Epithelial cell of proximal tubule (primary cell): ENCODE measurements around the gene SLC4A8. TPM values are rescaled to one million over a fixed set of nuclear protein-coding genes. Genes with fewer than 3 reads are reported as not detected.

ENCODE experiments used
- DNase-seq: peaks from one replicate; pipeline ENCODE4 v3.0.0-alpha.2; 2011; ENCODE audit warnings: low read depth
- H3K4me3 ChIP-seq: 2 replicates; pipeline ENCODE4 v1.5.1; 2011; ENCODE audit warnings: low read depth, mild to moderate bottlenecking, low read length
- total RNA-seq: library from RNA; depleted of rRNA; stranded (reverse); fragments of >200 nt; gene quantifications from 2 replicates; pipeline ENCODE4 v1.2.3, GENCODE V29; 2015
- TF ChIP-seq, protein P1 (sequence below): conservative IDR thresholded peaks from 2 replicates; pipeline ENCODE4 v1.5.1; 2012; ENCODE audit warnings: low read depth, mild to moderate bottlenecking, low read length

The SLC4A8 gene
- total RNA-seq, 1 donor from 2014 or later = 0.86 TPM

DNA sequence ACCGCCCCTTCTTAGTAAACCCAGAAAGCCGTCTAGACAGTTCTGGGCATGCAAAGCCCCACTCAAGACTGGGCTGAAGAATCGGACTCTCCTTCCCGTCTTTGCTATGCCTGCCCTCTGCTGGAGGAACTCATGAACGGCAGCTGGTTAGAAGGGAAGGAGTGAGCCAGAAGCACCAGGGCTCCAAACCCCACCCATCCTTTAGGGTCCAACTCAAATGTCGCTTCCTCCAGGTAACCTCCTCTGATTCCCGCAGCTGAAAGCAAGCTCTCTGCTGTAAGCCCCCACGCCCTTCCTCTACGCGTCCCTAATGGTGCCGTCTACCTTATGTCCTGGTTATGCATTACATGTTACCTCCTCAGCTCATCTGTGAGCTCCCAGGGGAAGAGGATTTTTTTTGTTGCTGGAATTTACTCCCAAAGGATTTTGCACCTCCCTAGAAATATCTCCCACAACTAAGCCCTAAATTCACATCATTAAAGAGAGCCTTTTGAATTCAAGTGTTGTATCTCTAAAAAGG is 107.4 kb downstream of the SLC4A8 start:
- TF ChIP-seq, protein P1, sequence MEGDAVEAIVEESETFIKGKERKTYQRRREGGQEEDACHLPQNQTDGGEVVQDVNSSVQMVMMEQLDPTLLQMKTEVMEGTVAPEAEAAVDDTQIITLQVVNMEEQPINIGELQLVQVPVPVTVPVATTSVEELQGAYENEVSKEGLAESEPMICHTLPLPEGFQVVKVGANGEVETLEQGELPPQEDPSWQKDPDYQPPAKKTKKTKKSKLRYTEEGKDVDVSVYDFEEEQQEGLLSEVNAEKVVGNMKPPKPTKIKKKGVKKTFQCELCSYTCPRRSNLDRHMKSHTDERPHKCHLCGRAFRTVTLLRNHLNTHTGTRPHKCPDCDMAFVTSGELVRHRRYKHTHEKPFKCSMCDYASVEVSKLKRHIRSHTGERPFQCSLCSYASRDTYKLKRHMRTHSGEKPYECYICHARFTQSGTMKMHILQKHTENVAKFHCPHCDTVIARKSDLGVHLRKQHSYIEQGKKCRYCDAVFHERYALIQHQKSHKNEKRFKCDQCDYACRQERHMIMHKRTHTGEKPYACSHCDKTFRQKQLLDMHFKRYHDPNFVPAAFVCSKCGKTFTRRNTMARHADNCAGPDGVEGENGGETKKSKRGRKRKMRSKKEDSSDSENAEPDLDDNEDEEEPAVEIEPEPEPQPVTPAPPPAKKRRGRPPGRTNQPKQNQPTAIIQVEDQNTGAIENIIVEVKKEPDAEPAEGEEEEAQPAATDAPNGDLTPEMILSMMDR = peak; percentile 87
- no peak overlapping the region for H3K4me3 ChIP-seq
- DNase-seq = no peak

DNA sequence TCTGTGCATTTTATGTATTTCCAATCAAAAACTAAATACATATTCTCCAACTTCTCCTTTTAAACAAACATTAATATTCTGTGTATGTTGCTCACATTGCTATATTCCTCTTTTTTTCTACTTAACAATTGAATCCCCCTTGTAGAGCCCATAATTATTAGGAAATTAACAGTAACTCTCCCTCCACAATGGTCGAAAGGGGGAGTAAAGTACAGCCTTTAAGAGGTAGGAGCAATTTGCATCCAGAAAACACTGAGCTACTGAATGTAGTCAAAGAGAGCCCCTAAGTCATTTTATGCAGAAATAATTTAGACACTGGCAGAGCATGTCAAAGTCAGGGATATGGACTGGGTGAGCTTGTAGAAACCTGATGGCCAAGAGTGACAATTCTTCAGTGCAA is 109.2 kb downstream of the SLC4A8 start:
- TF ChIP-seq, protein P1 = peak; percentile 33
- H3K4me3 ChIP-seq = no peak overlapping the region
- no peak for DNase-seq

DNA sequence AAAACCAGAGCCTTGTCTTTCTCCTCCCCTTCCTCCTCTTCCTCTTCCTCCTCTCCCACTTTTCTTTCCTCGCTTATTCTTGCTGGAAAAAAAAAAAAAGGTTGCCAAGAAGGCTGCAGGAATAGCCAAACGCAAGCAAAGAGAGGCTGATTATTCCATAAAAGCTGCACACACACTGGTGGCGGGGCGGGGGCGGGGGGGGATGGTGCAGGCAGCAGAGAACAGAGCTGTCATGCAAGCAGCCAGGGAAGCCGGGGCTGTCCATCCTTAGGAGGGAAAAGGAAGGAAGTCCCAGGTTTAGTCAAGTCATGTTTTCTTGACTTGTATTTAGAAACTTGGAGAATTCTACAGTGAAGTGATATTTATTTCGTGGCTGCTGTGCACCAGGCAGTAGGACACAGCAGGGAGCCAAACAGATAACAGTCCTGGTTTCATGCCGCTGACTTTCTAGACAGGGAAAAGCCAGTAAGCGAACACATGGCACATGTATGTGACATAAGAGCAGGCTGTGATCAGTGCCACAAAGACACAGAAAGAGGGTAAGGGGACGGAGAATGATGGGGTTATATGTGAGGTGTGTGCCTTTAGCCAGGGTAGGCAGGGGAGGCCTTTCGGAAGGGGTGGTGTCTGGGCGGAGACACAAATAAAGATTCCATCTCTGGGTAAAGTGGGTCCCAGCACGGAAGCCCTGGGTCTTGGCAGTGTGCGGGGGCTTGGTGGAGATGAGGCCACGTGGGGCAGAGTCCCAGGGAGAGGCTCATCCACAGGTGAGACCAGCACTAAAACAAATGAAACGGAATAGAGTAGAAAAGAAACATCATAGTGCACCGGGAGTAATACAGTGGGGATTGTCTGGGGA is 109.8 kb downstream of the SLC4A8 start:
- H3K4me3 ChIP-seq = no peak overlapping the region
- TF ChIP-seq, protein P1 = no peak
- DNase-seq = no peak

DNA sequence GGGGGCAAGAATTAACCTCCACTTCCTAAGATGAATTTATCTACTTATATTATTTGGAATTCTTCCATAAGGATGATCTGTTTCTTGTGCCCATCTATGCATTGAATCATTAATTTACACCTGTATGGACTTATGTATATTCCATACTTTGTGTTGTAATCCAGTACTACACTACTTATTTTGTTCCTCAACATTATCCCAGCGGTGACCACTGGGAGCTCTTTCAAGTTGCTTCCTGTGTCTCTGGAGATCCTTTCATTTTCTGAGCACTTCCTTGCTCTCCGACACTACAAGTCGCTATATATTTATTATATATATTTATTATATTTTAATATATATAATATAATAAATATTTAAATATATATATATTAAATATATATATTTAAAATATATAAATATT is 111.5 kb downstream of the SLC4A8 start:
- TF ChIP-seq, protein P1 = peak; percentile 9
- no peak overlapping the region for H3K4me3 ChIP-seq
- DNase-seq = no peak

DNA sequence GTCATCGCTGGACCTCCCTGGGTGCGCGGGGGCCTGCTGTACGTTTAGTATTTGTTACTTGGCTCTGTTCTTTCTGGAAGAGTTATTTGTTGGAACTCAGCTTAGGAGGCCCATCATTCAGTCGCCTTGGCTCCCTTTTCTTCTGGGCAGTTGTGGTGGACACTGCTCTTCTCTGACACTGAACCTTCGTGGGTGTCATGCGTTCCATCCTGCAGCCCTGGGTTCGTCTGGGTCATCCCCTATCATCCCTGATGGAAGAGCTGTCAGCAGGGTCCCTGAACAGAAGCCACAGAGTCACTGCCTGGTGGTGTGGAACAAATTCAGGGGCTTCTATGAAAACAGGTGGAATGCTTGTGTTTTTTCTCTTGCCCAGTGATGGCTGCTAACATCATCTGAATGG is 113.5 kb downstream of the SLC4A8 start:
- no peak overlapping the region for H3K4me3 ChIP-seq
- DNase-seq = no peak
- TF ChIP-seq, protein P1 = no peak

DNA sequence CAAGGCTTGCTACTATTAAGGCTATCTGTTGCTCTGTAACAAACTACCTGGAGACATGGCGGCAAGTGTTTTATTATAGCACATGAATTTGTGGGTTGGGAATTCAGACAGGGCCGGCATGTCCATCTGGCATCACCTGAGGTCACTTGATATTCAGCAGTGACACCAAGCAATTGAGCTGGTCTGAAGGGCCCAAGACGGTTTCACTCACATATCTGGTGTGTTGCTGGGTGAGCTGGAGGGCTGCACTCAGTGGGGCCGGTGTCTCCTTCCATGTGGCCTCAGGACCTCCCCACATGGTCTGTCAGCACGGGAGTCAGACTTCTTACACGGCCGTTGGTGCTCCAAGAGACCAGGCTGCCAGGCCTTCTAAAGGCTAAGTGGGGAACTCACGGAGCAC is 114.0 kb downstream of the SLC4A8 start:
- H3K4me3 ChIP-seq = no peak overlapping the region
- no peak for DNase-seq
- TF ChIP-seq, protein P1 = no peak
